ENCODE results near the gene STX1B.
"Not testable (repeated sequence)": the region's sequence is repeated elsewhere in the genome, so short reads cannot be mapped to it uniquely, and the experiment has no call there.

STX1B gene

GRCh38 chr16:31010585-31011325 lies at the start of gene STX1B:
Gene STX1B, minus strand, starts transcription at chr16:31010638. Its CDS starts 242 bp downstream, at chr16:31010396.
- DNase-seq (ENCODE audit: low read depth): peak; percentile 34

GRCh38 chr16:31055613-31056012 lies 45.2 kb upstream of the STX1B start:
- no peak for DNase-seq (ENCODE audit: low read depth)

DNA sequence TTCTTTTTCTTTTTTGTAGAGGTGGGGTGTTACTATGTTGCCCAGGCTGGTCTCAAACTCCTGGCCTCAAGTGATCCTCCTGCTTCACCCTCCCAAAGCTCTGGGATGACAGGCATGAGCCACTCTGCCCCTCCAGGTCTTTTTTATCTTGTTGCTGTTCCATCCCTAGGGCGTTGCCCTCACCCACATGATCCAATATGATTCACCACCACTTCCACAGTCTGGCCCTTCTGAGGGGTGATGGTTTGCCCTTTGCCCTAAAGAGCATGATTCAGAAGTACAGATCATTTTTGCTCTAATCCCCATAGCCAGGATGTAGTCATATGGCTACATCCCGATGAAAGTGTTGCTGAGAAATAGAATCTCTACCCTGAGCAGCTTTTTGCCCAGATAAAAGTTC lies 41.7 kb upstream of the STX1B start:
- DNase-seq (ENCODE audit: low read depth): no peak

DNA sequence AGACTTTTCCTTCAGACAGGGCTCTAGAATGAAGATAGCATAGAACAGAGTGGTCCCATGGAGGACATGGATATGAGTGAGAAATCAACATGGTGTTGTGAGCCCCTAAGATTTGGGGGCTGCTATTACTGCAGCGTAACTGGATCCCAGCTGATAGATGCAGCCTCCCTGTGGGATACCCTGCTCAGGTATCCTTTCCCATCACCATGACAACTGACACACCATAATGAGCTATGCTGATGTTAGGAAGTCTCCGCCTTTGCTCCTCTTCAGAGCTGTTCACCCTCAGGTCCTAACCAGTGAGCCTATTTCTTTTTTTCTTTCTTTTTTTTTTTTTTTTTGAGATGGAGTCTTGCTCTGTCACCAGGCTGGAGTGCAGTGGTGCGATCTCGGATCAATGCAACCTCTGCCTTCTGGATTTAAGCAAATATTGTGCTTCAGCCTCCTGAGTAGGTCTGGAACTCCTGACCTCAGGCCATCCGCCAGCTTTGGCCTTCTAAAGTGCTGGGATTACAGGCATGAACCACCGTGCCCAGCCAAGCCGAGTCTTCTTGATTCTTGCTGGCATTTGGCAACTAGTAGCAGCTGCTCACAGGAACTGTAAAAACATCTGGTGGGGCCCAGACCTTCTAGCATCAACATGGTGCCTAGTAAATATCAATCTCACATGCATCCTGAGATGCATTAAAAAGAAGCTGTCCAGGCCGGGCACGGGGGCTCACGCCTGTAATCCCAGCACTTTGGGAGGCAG lies 40.0 kb upstream of the STX1B start:
- DNase-seq (ENCODE audit: low read depth): no peak

DNA sequence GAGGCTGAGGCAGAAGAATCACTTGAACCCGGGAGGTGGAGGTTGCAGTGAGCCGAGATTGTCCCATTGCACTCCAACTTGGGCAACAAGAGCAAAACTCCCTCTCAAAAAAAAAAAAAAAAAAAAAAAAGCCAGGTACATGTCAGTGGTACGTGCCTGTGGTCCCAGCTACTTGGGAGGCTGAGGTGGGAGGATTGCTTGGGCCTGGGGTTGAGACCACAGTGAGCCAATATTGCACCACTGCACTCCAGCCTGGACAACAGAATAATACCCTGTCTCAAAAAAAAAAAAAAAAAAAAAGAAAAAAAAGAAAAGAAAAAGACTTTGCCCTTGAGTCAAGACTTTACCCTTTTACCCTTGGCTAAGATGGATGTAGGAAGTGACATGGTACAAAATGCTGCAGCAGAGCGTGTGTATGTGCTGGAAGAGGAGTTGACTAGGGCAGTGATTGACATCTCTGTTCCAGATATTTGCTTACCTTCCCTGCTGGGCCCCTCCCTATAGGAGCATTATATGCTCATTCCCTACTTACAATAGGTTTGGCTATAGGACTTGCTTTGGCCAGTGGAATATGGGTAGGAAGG lies 33.6 kb upstream of the STX1B start:
- no peak for DNase-seq (ENCODE audit: low read depth)

- no peak for DNase-seq (ENCODE audit: low read depth)
Measured at GRCh38 chr16:31043352-31043751, 32.9 kb upstream of the STX1B start.

GRCh38 chr16:31042866-31043265 lies 32.4 kb upstream of the STX1B start:
- DNase-seq (ENCODE audit: low read depth): no peak

DNA sequence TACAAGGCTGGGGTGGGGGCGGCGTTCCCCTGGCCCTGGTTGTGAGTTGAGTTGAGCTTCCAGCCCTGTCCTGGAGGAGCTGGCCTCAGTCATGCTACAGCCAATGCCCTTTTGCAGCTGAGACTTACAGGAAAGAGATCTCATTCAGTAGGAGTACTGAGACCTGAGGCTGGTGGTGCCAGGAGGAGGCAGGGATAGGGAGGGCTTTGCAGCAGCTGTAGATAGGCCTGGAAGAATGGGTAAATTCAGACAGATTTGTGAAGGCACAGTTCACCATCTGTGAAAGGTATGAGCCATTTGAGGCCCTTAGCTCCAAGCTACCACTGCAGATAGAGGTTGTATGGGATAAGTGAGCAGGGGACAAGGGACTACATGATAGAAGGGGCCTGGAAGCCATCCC lies 28.6 kb upstream of the STX1B start:
- no peak for DNase-seq (ENCODE audit: low read depth)

- DNase-seq (ENCODE audit: low read depth): no peak
Measured at GRCh38 chr16:31036691-31037090, 26.3 kb upstream of the STX1B start.

- peak; percentile 74 for DNase-seq (ENCODE audit: low read depth)
Measured at GRCh38 chr16:31033709-31034492, 23.5 kb upstream of the STX1B start.

DNA sequence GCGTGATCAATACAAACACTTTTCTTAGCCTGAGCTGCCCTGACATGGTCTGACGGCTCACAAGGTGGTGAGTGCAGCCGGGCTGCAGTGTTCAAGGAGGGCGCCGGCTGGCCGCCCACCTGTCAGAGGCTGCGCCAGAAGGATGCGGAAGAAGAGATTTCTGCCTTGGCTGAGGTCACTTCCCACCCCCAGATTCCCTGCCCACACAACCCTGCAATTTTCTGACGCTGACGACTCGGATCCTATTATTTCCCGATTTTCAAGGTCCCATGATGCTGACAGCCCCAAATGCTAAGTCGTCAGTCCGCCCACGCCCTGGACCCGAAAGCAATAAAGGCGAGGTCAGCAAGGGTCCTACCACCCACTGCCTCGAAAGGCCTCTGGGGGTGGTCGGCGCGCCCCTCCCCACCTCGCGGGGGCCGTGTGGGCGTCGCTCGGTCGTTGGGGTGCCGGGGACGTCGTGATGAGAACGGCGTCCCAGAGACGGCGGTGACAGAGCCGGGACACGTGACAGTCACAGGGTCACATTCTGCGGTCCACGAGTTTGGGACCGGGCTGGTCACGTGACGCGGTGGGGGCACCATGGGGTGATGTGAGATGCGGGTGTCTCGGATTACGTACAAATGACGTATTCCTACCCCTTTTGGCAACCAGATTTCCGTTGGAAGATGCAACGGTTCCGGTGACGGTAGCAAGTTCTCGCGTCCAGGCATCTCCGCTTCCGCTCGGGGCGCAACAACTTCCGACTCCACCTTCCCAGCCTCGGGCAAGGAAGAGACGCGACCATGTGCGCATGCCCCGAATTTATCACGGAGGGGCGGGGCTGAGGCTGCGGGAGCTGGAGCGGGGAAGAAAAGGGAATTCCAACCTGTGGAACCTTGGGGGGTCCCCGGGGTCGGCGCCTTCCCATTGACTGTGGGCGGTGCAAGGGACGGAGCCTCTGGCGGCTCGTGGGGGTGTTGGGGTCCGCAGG lies 22.6 kb upstream of the STX1B start, which contains the start of gene STX4:
Gene STX4 (plus strand): TSS at position 823 of the 973 bp plus-strand sequence. CDS start 248 bp downstream, outside the sequence.
- DNase-seq (ENCODE audit: low read depth): peak; percentile 99

- DNase-seq (ENCODE audit: low read depth): no peak
Measured at GRCh38 chr16:31031276-31031675, 20.8 kb upstream of the STX1B start.

- no peak for DNase-seq (ENCODE audit: low read depth)
Measured at GRCh38 chr16:31029272-31029671, 18.8 kb upstream of the STX1B start.

GRCh38 chr16:31025339-31025738 lies 14.9 kb upstream of the STX1B start:
- no peak for DNase-seq (ENCODE audit: low read depth)

- no peak for DNase-seq (ENCODE audit: low read depth)
Measured at GRCh38 chr16:31023627-31024226, 13.3 kb upstream of the STX1B start.

DNA sequence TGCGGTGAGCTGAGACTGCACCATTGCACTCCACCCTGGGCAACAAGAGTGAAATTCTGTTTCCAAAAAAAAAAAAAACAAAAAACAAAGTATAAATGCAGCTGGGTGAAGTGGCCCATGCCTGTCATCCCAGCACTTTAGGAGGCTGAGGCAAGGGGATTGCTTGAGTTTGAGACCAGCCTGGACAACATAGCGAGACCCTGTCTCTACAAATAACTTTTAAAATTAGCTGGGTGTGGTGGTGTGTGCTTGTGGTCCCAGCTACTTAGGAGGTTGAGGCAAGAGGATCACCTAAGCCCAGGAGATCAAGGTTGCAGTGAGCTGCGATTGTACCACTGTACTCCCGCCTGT lies 12.8 kb upstream of the STX1B start:
- no peak for DNase-seq (ENCODE audit: low read depth)

GRCh38 chr16:31022544-31023251 lies 12.3 kb upstream of the STX1B start:
- no peak for DNase-seq (ENCODE audit: low read depth)

- DNase-seq (ENCODE audit: low read depth): no peak
Measured at GRCh38 chr16:31020536-31020935, 10.1 kb upstream of the STX1B start.

DNA sequence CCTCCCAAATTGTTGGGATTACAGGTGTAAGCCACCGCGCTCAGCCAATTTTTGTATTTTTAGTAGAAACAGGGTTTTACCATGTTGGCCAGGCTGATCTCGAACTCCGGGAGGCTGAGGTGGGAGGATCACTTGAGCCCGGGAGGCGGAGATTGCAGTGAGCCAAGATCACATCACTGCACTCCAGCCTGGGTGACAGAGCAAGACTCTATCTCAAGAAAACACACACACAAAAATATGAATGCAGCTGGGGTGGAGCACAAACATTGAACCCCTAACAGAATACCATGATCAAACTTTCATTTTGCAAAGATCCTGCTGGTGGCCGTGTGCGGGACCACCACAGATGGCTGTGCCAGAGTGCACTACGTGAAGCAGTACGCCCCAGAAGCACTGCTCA lies 7.3 kb upstream of the STX1B start:
- not testable (repeated sequence) for DNase-seq (ENCODE audit: low read depth)

DNA sequence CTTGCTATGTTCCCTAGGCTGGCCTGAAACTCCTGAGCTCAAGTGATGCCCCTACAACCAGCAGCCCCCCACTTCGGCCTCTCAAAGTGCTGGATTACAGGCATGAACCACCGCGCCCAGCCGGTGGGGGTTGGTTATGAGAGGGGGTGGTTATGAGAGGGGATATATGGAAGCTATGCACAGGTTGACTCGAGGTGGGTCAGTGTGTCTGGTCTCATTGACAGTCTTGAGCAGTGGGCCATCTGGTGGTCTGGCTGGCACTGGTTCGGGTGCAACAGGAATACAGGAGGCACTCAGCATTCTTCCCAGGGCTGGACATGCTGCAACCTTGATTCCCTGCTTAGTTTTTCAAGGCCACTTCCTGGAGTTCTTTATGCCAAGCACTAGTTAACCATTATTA lies 5.6 kb upstream of the STX1B start:
- DNase-seq (ENCODE audit: low read depth): no peak
